Mucosa of rectum (tissue), 2 donors: ENCODE data around the gene EFNA5.

Experiments used
- H3K27ac ChIP-seq, 2 donors: one replicate each; pipeline ENCODE4 v1.7.0; 2013; ENCODE audit warnings: inconsistent platforms in 2 of 2, low read depth in 2 of 2, low read length in 2 of 2
- H3K27me3 ChIP-seq, 2 donors: one replicate each; pipeline ENCODE4 v1.7.0; 2013; ENCODE audit warnings: low read length in 2 of 2; ENCODE audit not compliant: control insufficient read depth in 2 of 2, insufficient read depth in 2 of 2
- H3K36me3 ChIP-seq, 2 donors: one replicate each; pipeline ENCODE4 v1.7.0; 2013; ENCODE audit warnings: low read length in 2 of 2; ENCODE audit not compliant: control insufficient read depth in 2 of 2, insufficient read depth in 2 of 2
- H3K4me1 ChIP-seq, 2 donors: one replicate each; pipeline ENCODE4 v1.7.0; 2013; ENCODE audit warnings: low read length in 2 of 2, mild to moderate bottlenecking in 1 of 2; ENCODE audit not compliant: control insufficient read depth in 2 of 2, insufficient read depth in 2 of 2
- H3K4me3 ChIP-seq, 2 donors: one replicate each; pipeline ENCODE4 v1.7.0; 2013; ENCODE audit warnings: low read length in 2 of 2
- H3K9ac ChIP-seq, 2 donors: one replicate each; pipeline ENCODE4 v1.7.0; 2013; ENCODE audit warnings: low read length in 2 of 2, low read depth in 1 of 2, mild to moderate bottlenecking in 1 of 2
- H3K9me3 ChIP-seq, 2 donors: one replicate each; pipeline ENCODE4 v1.7.0; 2013; ENCODE audit warnings: low read length in 2 of 2; ENCODE audit not compliant: control insufficient read depth in 2 of 2
- donor health status: healthy.
- donor health status: Normal muscosa, but diverticular disease.

The EFNA5 gene

DNA sequence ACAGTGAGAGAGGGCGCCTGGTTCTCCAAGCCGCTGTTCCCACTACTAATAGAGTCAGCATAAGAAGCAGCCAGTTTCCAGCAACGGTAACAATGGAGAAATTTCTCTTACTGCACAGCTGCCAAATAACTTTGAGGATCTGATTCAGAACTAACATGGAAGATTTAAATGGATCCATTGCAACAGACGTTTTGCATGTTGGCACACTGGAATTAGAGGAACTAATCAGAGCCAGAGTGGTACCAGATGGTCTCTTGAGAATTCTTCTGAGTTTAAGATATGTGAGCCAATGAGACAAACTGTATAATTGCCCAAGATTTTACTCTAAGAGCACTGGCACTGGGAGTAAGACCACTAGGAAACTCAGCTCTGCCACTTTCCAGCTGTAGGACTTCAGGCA is 186.5 kb downstream of the EFNA5 start:
- Histone ChIP-seq H3K9ac (no peak overlapping the region), H3K27ac (no peak overlapping the region), H3K36me3 (no peaks in the 10 kb centered on the region), H3K9me3 (no peaks in the 10 kb centered on the region), H3K4me3 (no peak overlapping the region), H3K27me3 (no peaks in the 10 kb centered on the region), H3K4me1 (no peaks in the 10 kb centered on the region)

DNA sequence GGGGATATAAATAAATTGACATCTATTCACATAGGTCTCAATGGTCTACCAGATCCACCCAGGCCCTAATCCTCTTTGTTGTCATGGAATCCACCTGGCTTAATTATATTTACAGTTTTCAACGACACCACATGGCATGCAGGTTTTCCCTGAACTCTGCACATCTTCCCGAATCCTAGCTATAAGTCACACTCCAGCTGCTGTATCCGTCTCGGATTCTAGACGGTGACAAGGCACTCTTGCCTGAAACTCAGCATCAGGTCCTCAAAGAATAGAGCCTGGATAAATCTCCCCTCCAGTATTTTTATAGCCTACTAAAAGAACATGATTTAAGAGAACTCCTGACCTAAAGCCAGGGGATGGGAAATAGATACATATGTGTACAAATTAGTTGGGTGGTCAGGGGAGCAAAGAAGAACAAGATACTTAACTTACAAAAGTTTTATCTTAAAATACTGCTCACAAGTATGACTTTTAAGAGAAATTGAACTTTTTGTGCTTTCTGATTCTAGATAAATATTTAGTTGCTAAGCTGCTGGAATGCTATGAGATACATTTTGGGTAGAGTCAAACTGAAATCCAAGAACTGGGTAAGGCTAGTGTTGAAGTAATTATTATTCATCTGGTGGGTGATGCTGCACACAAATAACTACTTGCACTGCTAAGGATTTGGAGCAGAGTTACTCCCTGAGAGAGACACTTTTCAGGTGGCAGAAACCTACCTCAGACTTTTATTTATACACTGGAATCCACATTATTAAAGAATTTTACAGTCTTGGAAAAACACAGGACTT is 187.3 kb downstream of the EFNA5 start:
- no peak overlapping the region for H3K27ac ChIP-seq

DNA sequence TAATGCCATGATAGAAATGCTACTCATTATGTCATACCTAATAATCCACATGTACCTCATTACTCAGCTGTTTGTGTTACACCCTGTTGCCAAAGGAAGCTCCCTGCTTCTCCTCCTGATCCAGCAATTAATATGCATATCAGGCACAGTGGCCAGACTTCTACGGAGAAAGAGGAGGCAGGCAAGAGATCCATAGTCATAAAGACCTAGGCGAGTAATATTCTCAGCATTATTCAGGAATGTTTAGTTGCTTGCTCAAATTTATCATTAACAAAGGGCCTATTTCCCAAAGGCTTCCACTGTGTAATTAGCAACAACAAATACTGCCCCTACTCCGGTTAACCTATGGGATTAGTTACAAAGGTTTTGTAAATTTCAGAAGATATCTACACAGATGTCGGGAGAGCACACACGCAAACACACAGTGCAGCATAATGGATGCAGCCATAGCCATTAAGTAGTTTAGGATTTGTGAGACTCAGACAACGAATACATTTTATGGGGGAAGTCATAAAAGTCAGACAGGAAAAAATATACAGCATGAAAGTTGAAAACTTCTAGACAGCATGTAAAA is 192.6 kb downstream of the EFNA5 start:
- no peaks in the 10 kb centered on the region for H3K27me3 ChIP-seq
- H3K9me3 ChIP-seq, result no peaks in the 10 kb centered on the region
- H3K36me3 ChIP-seq, result no peaks in the 10 kb centered on the region
- H3K9ac ChIP-seq, result no peak overlapping the region
- H3K4me1 ChIP-seq, result peaks cover 5 to 31% of the 10 kb centered on the region in 2 donors
- H3K4me3 ChIP-seq, result no peak overlapping the region
- peak overlapping the region; percentile 32 to 54 for H3K27ac ChIP-seq

More for the DNA sequence above, 187.3 kb downstream of the EFNA5 start:
- no peaks in the 10 kb centered on the region for H3K9me3 ChIP-seq
- no peak overlapping the region for H3K9ac ChIP-seq
- H3K36me3 ChIP-seq, result no peaks in the 10 kb centered on the region
- no peaks in the 10 kb centered on the region for H3K27me3 ChIP-seq
- H3K4me1 ChIP-seq, result peaks cover 0 to 2% of the 10 kb centered on the region in 2 donors
- no peak overlapping the region for H3K4me3 ChIP-seq

DNA sequence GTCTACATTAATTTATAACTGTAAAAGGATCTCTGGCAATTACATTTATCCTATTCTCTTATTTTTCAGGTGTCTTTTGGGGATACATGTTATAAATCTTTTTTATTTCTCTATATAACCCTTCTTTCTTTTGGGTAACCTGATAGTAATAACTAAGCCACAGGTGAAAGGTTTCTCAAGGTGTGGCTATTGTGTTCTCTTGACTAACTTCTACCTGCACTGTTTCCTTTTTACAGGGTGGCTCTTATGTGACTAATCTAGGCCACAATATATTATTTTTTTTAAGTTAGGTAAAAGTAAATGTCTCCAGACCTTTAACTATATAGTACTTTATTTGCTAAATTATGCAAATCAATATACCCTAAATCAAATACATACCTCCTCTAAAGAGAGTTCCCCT is 193.2 kb downstream of the EFNA5 start:
- H3K9me3 ChIP-seq, result no peaks in the 10 kb centered on the region
- peak overlapping the region; percentile 32 to 54 for H3K27ac ChIP-seq
- no peak overlapping the region for H3K9ac ChIP-seq
- no peaks in the 10 kb centered on the region for H3K27me3 ChIP-seq
- no peaks in the 10 kb centered on the region for H3K36me3 ChIP-seq
- peaks cover 5 to 31% of the 10 kb centered on the region in 2 donors for H3K4me1 ChIP-seq
- no peak overlapping the region for H3K4me3 ChIP-seq

DNA sequence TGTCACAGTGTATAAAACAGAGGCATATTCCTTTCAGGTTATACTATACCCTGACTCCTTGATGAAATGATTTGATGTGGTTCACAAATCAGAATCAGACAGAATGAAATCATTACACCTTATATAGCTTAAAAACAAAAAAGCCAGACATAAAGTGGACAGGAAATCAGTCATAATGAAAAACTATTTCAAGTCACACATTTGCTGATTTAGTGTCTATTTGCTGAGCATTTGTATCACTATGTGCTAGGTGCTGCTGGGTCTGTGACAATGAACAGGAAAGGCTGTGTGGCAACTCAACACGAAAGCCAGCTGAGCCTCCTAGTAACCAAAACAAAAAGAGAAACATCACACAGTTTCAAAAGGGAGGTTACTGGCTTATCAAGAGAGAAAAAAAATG is 194.0 kb downstream of the EFNA5 start:
- Histone ChIP-seq H3K4me3 (no peak overlapping the region), H3K36me3 (no peaks in the 10 kb centered on the region), H3K9me3 (no peaks in the 10 kb centered on the region), H3K9ac (peak overlapping the region in 1 of 2 donors; percentile 22), H3K27ac (peak overlapping the region; percentile 38 to 58), H3K27me3 (no peaks in the 10 kb centered on the region), H3K4me1 (peaks cover 5 to 31% of the 10 kb centered on the region in 2 donors)

DNA sequence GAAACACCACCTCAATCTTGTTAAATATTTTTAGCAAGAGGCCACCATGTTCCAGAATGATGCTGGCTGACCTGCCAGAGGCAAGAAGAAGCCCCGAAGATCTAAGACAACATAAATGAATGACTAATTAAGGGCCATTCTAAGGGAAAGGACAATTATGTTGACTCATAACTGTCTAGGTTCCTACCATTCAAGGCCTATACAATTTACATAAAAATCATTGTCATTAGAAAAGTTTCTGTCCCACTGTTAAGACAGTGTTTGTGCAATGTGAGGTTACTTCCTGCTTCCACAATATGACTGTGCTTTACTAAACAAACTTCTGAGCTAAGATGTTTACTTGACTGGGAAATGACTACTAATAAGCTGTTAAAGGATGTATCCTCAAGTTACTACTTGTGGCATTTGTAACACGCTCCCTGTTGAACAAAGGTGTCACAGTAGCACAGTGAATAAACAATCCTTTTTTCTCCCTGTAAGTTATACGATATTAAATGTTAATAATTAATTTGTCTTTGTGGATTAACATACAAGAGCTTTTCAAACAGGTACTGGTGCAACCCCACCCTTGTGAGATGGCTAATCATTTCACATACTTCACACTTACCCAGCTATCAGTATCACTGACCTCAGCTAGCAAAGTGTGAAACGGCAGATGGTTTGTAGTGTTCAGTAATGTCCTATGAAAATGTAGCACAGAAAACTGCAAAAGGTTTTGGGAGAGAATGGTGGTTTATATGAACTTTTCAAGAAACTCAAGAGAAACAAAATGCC is 195.8 kb downstream of the EFNA5 start:
- Histone ChIP-seq H3K4me3 (no peak overlapping the region), H3K36me3 (no peaks in the 10 kb centered on the region), H3K4me1 (peaks cover 5 to 31% of the 10 kb centered on the region in 2 donors), H3K9me3 (no peaks in the 10 kb centered on the region), H3K27me3 (no peaks in the 10 kb centered on the region), H3K9ac (no peak overlapping the region), H3K27ac (no peak overlapping the region)

DNA sequence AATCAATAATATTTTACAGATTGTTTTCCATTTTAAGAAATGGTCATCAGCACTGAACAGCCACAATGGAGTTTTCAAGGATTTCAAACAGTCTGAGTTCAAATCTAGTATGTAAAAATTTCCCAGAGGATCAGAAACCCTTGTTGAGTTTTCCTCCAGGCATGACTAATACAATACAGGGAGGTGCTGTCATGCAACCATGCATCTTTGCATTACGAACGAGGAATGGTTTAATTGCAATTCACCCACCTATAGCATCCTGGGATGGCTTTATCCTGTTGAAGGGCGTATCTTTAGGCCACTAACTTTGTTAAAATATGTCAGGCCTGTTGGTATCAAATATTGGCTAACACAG is 196.4 kb downstream of the EFNA5 start:
- no peak overlapping the region for H3K27ac ChIP-seq
- peaks cover 5 to 31% of the 10 kb centered on the region in 2 donors for H3K4me1 ChIP-seq
- no peak overlapping the region for H3K9ac ChIP-seq

DNA sequence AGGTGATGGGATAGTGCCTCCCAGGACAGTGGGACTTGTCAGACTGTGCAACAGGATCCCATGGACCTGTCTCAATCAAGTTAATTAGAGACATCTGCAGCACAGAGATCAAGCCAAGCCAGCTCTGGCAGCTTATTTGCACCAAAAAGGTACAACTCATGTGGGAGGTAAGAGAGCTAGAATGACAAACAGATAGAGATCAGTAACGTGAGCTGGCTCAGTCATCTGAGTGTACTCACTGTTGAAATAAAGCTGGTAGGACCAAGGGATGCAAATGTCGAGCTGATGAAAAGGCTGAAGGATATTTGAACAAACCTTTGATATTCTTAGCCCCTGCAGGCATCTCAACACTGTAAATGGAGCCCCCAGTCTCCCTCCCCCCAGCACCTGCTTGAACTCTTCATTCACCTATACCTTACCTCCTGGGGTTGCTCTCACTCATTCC is 198.1 kb downstream of the EFNA5 start:
- no peak overlapping the region for H3K4me3 ChIP-seq
- H3K4me1 ChIP-seq, result peaks cover 5 to 23% of the 10 kb centered on the region in 2 donors
- H3K9me3 ChIP-seq, result no peaks in the 10 kb centered on the region
- H3K27ac ChIP-seq, result no peak overlapping the region
- H3K27me3 ChIP-seq, result no peaks in the 10 kb centered on the region
- no peaks in the 10 kb centered on the region for H3K36me3 ChIP-seq
- no peak overlapping the region for H3K9ac ChIP-seq

More for the DNA sequence above, 196.4 kb downstream of the EFNA5 start:
- Histone ChIP-seq H3K36me3 (no peaks in the 10 kb centered on the region), H3K4me3 (no peak overlapping the region), H3K27me3 (no peaks in the 10 kb centered on the region), H3K9me3 (no peaks in the 10 kb centered on the region)

DNA sequence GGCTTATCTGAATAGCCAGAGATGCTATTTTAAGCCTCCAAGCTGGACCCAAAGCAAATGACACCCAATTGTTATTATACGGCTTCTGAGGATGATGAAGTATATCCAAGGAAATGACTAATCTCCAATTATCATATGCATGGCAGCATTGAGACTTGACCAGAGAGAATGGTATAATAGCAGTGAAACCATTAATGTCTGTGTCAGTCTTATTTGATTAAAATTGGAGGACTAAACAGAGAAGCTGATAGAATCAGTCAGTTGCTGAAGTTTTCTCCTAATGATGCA is 200.5 kb downstream of the EFNA5 start:
- Histone ChIP-seq H3K4me3 (no peak overlapping the region), H3K27ac (no peak overlapping the region), H3K4me1 (peaks cover 5 to 9% of the 10 kb centered on the region in 2 donors), H3K36me3 (no peaks in the 10 kb centered on the region), H3K9ac (no peak overlapping the region), H3K9me3 (no peaks in the 10 kb centered on the region), H3K27me3 (no peaks in the 10 kb centered on the region)
